Activated gamma-delta T cell (primary cell): ENCODE results near the gene DDX51.
"Not testable (repeated sequence)": the region's sequence is repeated elsewhere in the genome, so short reads cannot be mapped to it uniquely, and the experiment has no call there.

Experiments
- DNase-seq: peaks from one replicate; lab custom pipeline; 2025; lab: John Stamatoyannopoulos, UW

DDX51 gene

DNA sequence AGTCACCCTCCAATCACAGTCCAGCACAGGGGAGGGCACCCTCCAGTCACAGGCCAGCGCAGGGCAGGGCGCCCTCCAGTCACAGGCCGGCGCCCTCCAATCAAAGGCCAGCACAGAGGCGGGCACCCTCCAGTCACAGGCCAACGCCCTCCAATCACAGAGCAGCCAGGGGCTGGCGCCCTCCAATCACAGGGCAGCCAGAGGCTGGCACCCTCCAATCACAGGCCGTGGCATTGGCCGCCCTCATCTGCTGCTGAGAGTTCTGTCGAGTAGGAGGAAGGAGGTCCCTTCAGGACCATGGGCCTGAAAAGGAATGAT, 26.6 kb downstream of the DDX51 start:
- DNase-seq: no peak

DNA sequence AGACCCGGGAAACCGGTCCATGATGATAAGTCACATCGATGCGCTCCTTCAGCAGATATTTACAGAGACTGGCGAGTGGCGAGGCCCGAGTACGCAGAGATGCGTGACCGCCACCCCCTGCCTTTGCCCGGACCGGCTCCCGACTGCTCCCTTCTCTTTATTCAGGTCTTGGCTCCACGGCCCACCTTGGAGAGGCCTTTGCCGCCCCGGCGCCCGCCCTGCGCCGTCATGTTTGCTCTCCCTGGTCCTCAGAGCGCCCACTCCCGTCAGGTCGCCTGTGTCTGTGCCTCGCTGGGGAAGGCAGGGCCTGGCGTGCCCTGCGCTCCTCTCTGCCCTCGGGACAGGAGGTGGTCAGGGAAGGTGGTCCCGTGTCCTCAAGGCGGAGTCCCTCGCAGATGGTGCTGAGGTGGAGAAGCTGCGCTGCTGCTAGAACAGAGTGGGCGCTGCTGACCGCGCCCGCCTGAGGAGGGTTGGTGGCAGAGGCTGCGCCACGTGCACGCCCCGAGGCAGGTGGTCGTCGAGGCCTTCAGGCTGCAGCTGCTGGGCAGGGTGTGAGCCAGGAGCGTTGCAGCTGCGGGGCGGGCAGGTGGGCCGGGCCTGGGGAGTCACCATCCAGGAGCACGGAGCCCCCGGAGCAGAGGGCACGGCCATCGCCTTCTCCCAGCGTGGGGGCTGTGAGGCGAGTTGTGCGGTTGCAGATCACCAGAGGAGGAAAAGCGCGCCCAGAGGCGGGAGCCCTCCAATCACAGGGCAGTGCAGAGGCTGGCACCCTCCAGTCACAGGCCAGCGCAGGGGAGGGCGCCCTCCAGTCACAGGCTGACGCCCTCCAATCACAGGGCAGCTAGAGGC, 27.2 kb downstream of the DDX51 start:
- no peak for DNase-seq

DNA sequence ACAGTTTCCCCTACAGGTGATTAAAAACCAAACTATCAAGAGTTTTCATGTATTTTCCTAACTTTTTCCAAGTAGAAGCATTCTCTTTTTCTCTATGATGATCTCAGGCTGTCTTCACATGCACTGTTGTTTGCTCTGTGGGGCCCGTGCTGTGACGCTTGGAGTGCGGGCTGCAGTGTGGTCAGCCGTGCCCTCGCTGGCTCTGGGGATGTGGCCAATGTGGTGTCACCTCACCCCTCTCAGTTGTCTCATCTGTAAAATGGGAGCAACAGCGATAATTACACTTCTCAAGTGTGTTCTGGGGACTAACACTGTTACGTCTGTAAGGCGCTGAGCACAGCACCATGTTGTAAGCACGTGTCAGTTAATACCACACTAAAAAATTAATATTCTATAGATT, 28.6 kb downstream of the DDX51 start:
- DNase-seq: no peak

DNA sequence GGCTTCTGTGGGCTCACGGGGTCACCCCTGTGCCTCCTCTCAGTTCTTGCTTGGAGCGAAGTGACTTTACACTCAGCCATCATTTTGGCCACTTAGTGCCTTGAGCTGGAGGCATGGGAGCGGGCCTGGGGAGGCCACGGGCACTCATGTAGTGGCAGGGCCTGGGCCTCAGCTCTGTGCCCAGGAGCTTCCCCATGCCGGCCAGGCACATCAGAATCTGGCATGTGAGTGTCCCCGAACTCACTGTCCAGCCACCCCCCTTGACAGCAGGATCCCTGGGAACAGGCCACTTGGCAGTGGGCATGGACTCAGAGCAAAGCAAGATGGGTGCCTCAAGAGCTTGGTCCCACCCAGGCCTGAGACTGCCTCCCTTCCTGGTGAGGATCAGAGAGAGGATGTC, 29.5 kb downstream of the DDX51 start:
- DNase-seq: no peak

DNA sequence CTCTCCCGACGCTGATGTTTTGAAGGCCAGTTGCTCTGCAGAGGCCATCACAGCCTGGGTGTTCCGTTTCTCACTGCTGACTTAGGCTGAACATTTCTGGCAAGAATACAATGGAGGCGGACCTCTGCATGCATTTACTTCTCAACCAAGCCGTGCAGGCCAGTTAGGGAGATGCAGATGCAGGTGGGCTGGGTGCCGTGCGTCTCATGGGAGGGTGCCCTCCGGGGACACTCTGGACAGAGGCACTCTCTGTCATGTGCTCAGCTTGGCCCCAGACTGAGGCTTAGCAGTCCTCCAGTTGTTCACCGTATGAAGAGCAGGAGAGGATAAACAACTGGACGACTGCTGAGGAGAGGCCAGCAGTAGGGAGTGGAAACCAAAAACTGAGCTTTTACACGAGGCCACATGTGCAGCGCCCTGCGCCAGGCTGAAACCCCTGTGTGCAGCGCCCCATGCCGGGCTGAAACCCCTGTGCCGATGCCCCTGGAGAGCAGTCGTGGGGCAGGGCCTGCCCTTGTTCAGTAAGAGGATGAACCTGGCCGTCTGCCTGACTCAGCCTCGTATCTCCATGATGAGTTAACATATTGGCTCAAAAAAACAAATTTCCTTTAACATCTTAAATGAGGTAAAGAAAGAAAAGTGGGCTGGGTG, 32.3 kb downstream of the DDX51 start:
- no peak for DNase-seq

DNA sequence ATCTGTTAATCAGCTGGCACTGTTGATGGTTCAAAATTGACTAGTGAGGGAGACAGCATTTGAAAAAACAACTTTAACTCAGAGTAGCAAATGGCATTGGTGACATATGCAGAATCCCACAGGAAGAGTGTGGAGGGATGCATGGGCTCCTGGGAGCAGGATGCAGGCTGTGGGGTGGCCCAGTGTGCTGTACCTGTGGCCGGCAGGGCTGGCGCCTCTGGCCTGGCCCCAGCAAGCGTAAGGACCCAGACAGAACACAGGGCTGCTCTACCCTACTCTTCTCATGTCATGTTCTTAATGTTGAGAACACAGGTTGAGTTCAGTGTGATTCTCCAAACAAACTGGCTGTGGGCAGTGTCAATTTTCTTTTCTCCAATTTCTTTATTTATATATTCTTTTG, 33.4 kb downstream of the DDX51 start:
- DNase-seq: no peak

DNA sequence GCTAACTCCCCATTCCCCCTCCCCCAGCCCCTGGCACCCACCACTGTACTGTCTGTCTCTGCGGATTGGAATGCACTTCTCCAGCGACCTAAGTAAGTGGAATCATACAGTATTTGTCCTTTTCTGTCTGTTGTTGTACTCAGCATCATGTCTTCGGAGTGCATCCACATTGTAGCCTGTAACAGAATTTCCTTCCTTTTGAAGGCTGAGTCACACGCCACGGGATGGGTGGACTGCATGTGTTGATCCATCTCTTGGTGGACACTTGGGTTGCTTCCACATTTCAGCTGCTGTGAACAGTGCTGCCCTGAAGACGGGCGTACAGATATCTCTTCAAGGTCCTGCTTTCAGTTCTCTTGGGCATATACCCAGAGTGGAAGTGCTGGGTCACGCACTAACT, 34.4 kb downstream of the DDX51 start:
- no peak for DNase-seq

DNA sequence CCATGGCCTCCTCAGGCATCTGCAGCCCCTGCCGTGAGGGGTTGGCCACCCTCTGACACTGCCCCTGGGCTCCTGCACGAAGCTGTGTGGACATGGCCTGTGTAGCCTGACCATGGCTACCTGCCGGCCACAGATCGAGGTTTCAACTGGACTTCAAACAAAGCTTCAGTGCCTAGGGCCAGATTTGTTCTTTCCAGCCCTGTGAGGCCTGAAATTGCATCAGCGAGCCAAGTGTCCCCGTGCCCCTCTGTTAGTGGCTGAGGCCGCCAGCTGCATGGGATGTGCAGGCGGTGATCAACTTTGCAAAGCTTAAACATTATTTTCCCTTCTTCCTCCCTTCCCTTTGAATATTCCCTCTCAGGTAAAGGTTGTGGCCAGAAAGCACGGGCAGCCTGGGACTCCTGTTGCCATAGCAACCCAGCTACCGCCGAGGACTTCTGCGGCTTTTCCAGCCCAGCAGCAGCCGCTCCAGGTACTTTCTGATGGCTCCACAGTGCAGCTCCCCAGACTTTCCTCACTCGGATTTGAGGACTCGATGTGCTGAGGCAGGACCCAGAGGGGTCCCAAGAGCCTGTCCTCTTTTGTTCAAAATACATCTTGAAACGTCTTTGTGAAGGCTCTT, 35.8 kb downstream of the DDX51 start:
- DNase-seq: no peak

DNA sequence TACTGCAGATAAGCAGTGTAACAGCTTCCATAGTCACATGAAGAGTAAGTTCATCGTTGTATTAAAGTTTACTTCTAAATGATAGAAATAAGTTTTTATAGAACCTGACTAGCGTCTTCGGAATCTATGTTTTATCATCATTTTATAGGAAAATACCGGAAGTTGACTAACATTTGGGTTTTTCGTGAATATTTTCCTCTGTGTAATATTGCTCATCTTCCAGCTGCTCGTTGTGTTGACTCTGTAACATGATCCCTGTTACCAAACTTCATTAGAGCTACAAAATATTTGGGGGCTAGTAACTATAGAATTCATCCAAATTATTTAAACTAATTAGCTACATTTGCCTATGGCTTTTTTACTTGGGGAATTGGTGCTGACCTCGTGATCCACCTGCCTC, 37.2 kb downstream of the DDX51 start:
- DNase-seq: no peak

DNA sequence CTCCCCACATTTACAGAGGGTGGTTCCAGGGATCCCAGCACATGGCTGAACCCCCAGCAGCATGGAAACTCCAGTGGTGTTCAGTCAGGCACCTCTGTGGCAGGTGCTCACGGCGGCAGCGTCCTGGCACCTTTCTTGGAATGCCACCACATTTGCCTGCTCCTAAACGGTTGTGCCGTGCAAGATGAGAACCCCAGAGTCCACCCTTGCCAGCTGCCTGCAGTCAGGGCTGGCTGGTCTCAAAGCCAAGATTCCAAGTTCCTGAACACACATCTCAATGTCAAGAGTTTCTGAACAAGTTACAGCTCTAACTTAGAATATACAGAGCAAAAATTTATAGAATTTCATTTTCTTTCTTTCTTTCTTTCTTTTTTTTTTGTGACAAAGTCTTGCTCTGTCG, 38.7 kb downstream of the DDX51 start:
- DNase-seq: no peak

DNA sequence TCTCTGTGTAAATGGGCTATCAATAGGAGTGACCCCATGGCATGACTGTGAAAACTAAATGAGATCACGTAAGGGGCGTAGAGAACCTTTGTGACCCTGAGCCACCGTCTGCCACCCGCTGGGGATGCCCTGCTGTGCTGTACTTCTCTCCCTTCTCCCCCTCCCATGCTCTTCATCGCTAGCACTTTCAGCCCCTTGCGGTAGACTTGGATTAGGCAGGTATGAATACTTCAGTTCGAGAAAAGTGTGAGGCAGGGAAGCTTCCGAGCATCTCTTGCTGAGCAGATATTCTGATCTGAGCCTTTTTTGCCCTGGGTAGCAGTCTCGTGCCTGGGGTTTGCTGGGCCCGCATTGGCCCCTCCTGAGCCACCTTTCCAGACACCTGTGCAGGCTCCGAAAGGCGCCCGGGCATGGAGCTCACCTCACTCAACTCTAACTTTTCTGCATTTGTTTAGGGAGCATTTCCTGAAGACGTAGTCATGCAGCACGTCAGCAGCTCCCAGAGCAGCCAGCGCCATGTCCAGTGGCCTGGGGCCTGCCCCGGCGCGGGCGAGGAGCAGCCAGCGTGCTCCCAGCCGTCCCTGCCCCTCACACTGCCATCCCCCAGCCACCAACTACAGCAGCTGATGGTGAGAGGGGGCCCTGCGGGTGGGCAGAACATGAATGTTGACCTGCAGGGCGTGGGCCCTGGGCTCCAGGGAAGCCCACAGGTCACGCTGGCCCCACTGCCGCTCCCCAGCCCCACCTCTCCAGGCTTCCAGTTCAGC, 40.4 kb downstream of the DDX51 start:
- no peak for DNase-seq

DNA sequence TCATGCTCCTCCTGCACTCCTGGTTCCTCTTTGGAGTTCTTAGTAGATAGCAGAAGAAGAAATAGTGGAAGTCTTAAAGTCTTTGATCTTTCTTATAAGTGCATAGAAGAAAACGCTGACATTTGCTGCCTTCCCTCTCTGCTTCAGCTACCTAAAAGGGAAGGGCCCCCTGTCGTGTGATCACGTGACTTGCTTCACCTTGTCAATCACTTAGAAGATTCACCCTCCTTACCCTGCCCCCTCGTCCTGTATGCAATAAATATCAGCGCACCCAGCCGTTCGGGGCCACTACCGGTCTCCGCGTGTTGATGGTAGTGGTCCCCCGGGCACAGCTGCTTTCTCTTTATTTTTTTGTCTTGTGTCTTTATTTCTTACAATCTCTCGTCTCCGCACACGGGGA, 41.0 kb downstream of the DDX51 start:
- DNase-seq: not testable (repeated sequence)

DNA sequence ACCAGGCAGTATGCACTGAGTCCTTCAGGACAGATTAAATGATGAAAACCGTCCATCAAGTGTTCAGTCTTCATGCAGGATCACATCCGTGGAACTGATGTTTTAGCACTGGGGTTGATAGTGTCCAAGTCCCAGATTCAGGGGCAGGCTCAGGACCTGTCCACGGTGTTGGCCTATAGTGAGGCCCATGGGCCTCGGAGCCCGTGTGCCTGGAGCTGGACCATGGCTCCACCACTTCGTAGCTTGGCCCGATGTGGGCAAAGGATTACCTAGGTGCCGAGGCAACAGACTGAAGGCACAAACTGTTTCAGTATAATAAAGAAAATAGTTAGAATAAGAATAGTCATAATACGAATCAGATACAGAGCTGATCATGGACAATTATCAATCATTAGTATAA, 41.8 kb downstream of the DDX51 start:
- DNase-seq: no peak

DNA sequence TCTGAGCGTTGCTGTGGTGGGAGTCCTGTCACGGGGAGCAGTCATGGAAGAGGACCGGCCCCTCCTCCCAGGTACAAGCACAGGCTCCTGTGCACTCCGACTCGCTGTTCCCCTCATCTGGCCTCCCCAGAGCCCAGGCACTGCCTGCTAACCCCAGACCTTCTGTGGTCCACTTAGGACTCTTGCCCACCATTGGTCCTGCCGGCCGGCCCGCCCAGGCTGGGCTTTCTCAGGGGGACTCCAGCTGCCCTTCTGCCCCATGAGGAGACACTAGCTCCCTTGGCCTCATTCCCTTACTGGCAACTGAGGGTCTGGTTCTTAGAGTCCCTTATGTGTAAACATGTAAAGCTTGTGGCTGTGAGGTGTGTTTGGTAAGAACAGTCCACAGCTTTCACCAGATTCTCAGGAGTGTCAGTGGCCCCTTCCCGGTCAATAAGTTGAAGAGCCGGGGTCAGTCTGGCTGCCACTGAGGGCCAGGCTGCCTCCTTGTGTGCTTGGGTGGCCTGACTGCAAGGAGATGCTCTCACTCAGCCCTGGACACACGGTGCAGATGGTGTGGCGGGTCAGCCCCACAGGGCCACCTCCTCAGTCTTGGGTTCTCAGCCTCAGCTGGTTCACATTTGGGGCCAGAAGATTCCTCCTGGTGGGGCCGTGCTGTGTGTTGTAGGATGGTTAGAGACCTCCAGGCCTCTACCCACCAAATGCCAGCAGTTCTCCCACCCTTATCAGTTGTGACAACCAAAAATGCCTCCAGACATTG, 43.6 kb downstream of the DDX51 start:
- DNase-seq: no peak

DNA sequence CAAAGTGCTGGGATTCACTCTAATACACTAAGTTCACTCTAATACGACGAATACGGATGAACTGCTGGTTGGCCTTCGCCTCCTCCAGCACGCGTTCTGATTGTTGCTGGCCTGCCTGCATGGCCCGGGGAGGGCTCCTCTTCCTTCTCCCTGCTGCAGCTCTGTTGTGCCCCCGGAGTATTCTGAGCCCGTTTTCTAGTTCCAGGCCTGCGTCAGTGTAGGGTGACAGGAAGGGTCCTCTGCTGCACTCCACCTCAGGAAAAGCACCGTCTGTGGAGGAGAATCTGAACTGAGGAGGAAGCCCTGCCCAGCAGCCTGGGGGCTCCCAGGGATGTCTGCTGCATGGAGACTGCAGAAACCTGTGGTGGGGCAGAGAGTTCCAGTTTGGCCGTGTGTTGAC, 44.4 kb downstream of the DDX51 start:
- DNase-seq: no peak

DNA sequence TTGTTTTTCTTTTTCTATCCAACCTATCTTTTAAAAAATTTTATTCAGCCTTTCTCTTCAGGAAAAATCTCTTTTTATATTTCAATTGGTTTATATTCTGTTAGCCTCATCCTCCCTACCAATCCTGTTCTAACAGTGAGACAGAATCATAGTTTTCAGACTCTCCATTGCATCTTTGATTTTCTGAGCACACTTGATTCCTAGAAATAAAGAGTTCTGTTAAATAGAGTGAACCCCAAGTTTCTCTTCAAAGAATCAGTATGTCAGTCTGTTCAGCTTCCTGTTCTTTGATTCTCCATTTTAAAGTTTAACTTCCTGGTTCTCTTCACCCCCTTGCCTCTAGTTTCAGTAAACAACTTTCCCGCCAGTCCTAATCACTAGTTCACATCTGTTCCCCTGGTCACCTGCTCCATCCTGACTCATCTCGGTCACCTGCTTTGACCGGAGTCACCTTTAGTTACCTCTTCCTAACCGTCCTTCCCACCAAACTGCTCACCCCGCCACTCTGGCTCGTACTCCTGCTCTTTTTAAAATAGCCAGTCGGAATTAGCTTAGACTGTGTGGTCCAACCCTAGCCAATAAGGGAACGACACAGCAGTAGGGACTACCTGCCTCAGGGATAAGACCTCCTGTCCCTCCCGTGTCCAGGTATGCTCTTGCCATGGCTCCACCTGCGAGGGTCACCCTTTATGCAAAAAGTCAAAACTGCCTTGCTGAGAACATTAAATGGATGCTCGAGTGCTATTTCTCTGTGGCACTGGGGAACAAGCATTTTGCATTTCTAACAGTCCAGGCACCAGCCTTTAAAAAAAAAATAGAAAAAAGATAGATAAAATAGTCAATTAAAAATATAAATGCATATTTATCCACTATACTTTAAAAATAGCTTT, 48.4 kb downstream of the DDX51 start:
- DNase-seq: no peak

DNA sequence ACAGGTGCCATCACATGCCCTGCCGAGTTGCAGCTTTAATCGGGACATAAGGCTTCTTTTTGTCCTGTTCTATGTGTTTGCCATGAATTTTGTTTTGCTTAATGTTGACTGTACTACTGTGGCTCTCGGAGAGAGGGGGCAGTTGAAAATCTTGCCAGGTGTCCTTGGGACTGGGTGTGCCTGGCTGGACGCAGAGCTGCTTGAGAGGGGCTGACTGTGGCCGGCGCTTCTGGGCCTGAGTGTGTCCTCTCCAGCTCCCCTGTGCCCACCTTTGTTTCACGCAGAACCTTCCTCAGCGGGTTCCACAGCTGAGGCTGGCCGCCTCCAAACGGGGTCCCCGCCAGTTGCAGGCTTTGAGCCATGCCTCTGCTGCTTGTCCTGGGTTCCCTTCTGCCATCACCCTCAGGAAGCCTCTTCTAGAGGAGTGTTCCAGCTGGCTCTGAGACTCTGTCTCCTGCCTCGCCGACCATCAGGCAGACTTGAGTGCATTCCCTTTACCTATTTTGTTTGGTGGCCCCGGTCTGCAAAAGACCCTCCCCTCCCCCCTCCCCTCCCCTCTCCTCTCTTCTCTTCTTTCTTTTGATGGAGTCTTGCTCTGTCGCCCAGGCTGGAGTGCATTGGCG, 49.7 kb downstream of the DDX51 start:
- DNase-seq: no peak

DNA sequence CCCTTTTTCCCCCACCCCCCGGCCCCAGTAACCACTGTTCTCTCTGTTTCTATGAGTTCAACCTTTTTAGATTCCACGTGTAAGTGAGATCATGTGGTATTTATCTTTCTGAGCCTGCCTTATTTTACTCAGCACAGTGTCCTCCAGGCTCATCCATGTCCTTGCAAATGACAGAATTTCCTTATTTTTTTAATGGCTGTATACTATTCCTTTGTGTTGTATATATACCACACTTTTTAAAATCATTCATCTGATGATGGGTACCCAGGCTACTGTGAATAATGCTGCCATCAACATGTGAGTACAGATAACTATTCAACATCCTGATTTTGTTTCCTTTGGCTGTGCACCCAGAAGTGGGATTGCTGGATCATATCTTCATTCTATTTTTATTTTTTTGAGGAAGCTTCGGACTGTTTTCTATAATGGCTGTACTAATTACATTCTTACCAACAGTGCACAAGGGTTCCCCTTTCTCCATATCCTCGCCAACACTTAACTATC, 54.7 kb downstream of the DDX51 start:
- no peak for DNase-seq
